H9 (cell line): ENCODE measurements around the gene ATG9B. TPM values are rescaled to one million over a fixed set of nuclear protein-coding genes. Genes with fewer than 3 reads are reported as not detected.

Experiments
- DNase-seq: peaks from one replicate; pipeline ENCODE4 v3.0.0-alpha.2; 2017
- H2AFZ ChIP-seq: one replicate; pipeline ENCODE4 v1.6.1; 2013; ENCODE audit warnings: mild to moderate bottlenecking, low read length, control low read depth, moderate library complexity
- H2AK5ac ChIP-seq: 2 replicates; pipeline ENCODE4 v1.6.1; 2013; ENCODE audit warnings: low read length, control low read depth, mixed read lengths; ENCODE audit not compliant: insufficient read length
- H2BK120ac ChIP-seq: one replicate; pipeline ENCODE4 v1.6.1; 2013; ENCODE audit warnings: low read depth, mild to moderate bottlenecking, low read length, control low read depth, inconsistent platforms; ENCODE audit not compliant: poor library complexity, severe bottlenecking
- H2BK12ac ChIP-seq: 2 replicates; pipeline ENCODE4 v1.6.1; 2013; ENCODE audit warnings: low read length, control low read depth, mixed read lengths, low read depth; ENCODE audit not compliant: insufficient read length
- H2BK15ac ChIP-seq: 2 replicates; pipeline ENCODE4 v1.6.1; 2013; ENCODE audit warnings: low read depth, low read length, control low read depth
- H2BK20ac ChIP-seq: one replicate; pipeline ENCODE4 v1.6.1; 2013; ENCODE audit warnings: low read depth, mild to moderate bottlenecking, low read length, control low read depth, inconsistent platforms; ENCODE audit not compliant: poor library complexity, severe bottlenecking
- H2BK5ac ChIP-seq: 2 replicates; pipeline ENCODE4 v1.6.1; 2013; ENCODE audit warnings: low read length, control low read depth, mixed read lengths; ENCODE audit not compliant: insufficient read length
- H3K14ac ChIP-seq: 2 replicates; pipeline ENCODE4 v1.6.1; 2013; ENCODE audit warnings: low read length, control low read depth; ENCODE audit not compliant: insufficient read depth
- H3K18ac ChIP-seq: 2 replicates; pipeline ENCODE4 v1.6.1; 2013; ENCODE audit warnings: low read depth, mild to moderate bottlenecking, mixed read lengths, low read length, control low read depth; ENCODE audit not compliant: insufficient read length
- H3K23ac ChIP-seq: 2 replicates; pipeline ENCODE4 v1.6.1; 2013; ENCODE audit warnings: low read length, control low read depth, mixed read lengths, low read depth; ENCODE audit not compliant: insufficient read length
- H3K23me2 ChIP-seq: 2 replicates; pipeline ENCODE4 v1.6.1; 2013; ENCODE audit warnings: low read depth, mild to moderate bottlenecking, mixed read lengths, low read length, control low read depth; ENCODE audit not compliant: insufficient read length, poor library complexity, severe bottlenecking
- H3K27ac ChIP-seq: 2 replicates; pipeline ENCODE4 v1.5.1; 2013; ENCODE audit warnings: low read length, control low read depth, mixed read lengths, low read depth; ENCODE audit not compliant: insufficient read length
- H3K27me3 ChIP-seq: 2 replicates; pipeline ENCODE4 v1.6.1; 2013; ENCODE audit warnings: low read length, control low read depth, inconsistent platforms; ENCODE audit not compliant: insufficient read depth
- H3K4ac ChIP-seq: 2 replicates; pipeline ENCODE4 v1.6.1; 2013; ENCODE audit warnings: low read depth, mild to moderate bottlenecking, control low read depth, inconsistent platforms, low read length, moderate library complexity
- H3K4me1 ChIP-seq: 2 replicates; pipeline ENCODE4 v1.6.1; 2013; ENCODE audit warnings: low read length, control low read depth, inconsistent platforms; ENCODE audit not compliant: insufficient read depth
- H3K4me2 ChIP-seq: 2 replicates; pipeline ENCODE4 v1.6.1; 2013; ENCODE audit warnings: low read length, control low read depth, mixed read lengths; ENCODE audit not compliant: insufficient read length, insufficient read depth
- H3K56ac ChIP-seq: 2 replicates; pipeline ENCODE4 v1.6.1; 2013; ENCODE audit warnings: low read depth, mild to moderate bottlenecking, mixed read lengths, low read length, control low read depth; ENCODE audit not compliant: insufficient read length
- H3K79me1 ChIP-seq: 2 replicates; pipeline ENCODE4 v1.6.1; 2013; ENCODE audit warnings: low read depth, mild to moderate bottlenecking, moderate library complexity, low read length, control low read depth, inconsistent platforms; ENCODE audit not compliant: insufficient read depth, poor library complexity, severe bottlenecking
- H3K79me2 ChIP-seq: 2 replicates; pipeline ENCODE4 v1.6.1; 2013; ENCODE audit warnings: low read length, control low read depth, inconsistent platforms; ENCODE audit not compliant: insufficient read depth
- H3K9ac ChIP-seq: 2 replicates; pipeline ENCODE4 v1.6.1; 2013; ENCODE audit warnings: low read length, control low read depth, mixed read lengths; ENCODE audit not compliant: insufficient read length; ENCODE audit errors: extremely low read depth
- H3K9me3 ChIP-seq: one replicate; pipeline ENCODE4 v1.6.1; 2013; ENCODE audit warnings: low read depth, low read length, inconsistent platforms; ENCODE audit not compliant: control insufficient read depth
- H3T11ph ChIP-seq: one replicate; pipeline ENCODE4 v1.6.1; 2013; ENCODE audit warnings: mild to moderate bottlenecking, low read length, control low read depth, inconsistent platforms
- H4K20me1 ChIP-seq: one replicate; pipeline ENCODE4 v1.6.1; 2013; ENCODE audit not compliant: control insufficient read depth, insufficient read length, insufficient read depth
- H4K5ac ChIP-seq: 2 replicates; pipeline ENCODE4 v1.6.1; 2013; ENCODE audit warnings: low read depth, mild to moderate bottlenecking, mixed read lengths, low read length, control low read depth; ENCODE audit not compliant: insufficient read length
- H4K8ac ChIP-seq: replicated peaks from 2 replicates; pipeline ENCODE4 v1.6.1; 2013; ENCODE audit warnings: low read length, control low read depth, mixed read lengths, low read depth; ENCODE audit not compliant: insufficient read length
- H4K91ac ChIP-seq: 2 replicates; pipeline ENCODE4 v1.6.1; 2013; ENCODE audit warnings: low read depth, mild to moderate bottlenecking, moderate library complexity, mixed read lengths, low read length, control low read depth; ENCODE audit not compliant: insufficient read length
- H3K27ac Mint-ChIP-seq, 3 experiments: 2 replicates in 2 of 3; 3 replicates in 1 of 3; pipeline ENCODE4 v1.8.0; 2020 to 2021; ENCODE audit warnings: mixed read lengths in 3 of 3, mild to moderate bottlenecking in 1 of 3, moderate library complexity in 1 of 3
- H3K27me3 Mint-ChIP-seq: 2 replicates; pipeline ENCODE4 v1.8.0; 2021; ENCODE audit warnings: low read depth, mild to moderate bottlenecking, moderate library complexity, mixed read lengths
- H3K36me3 Mint-ChIP-seq, 3 experiments: 2 replicates in 2 of 3; 3 replicates in 1 of 3; pipeline ENCODE4 v1.8.0; 2020 to 2021; ENCODE audit warnings: low read depth in 3 of 3, mixed read lengths in 3 of 3; ENCODE audit not compliant: insufficient read depth in 1 of 3
- H3K4me1 Mint-ChIP-seq, 2 experiments: 2 replicates each; pipeline ENCODE4 v1.8.0; 2020; ENCODE audit warnings: mixed read lengths in 2 of 2
- H3K4me3 Mint-ChIP-seq, 2 experiments: 2 replicates in 1 of 2; 3 replicates in 1 of 2; pipeline ENCODE4 v1.8.0; 2020 to 2021; ENCODE audit warnings: mild to moderate bottlenecking in 2 of 2, mixed read lengths in 2 of 2, moderate library complexity in 1 of 2
- H3K9me3 Mint-ChIP-seq, 2 experiments: 2 replicates in 1 of 2; 3 replicates in 1 of 2; pipeline ENCODE4 v1.8.0; 2020; ENCODE audit warnings: mild to moderate bottlenecking in 2 of 2, mixed read lengths in 2 of 2, moderate library complexity in 1 of 2
- CTCF ChIP-seq: fragments of 200-600 bp; sonication (generic); conservative IDR thresholded peaks from 3 replicates; pipeline ENCODE4 v1.8.0; 2021; ENCODE audit warnings: antibody characterized with exemption, mild to moderate bottlenecking
- WGBS: extraction: QIAGEN DNeasy Blood & Tissue Kit; methylation state at CpG from one replicate; pipeline ENCODE4 v1.1.7; 2013; ENCODE audit warnings: missing lambda C conversion rate, low lambda C conversion rate, mixed read lengths; ENCODE audit not compliant: insufficient read length; ENCODE audit errors: extremely low coverage; 5-methylcytosine and 5-hydroxymethylcytosine counted together
- total RNA-seq: library from RNA; stranded (reverse); gene quantifications from 2 replicates; pipeline ENCODE4 v1.2.1, GENCODE V29; 2021

ATG9B gene
- total RNA-seq, 1 experiment from 2014 or later = 1.5 TPM

- Histone ChIP-seq H3K9me3 (no peaks in the 10 kb centered on the region), H2BK15ac (no peak overlapping the region), H3K4ac (no peak overlapping the region), H3K79me2 (no peaks in the 10 kb centered on the region), H2BK12ac (no peak overlapping the region), H3K56ac (no peak overlapping the region), H2BK120ac (no peak overlapping the region), H3K4me1 (peaks cover 6% of the 10 kb centered on the region; the same call in 1 of the 2 replicates), H2BK5ac (no peak overlapping the region), H4K8ac (no peak overlapping the region), H3K27me3 (peaks cover 6% of the 10 kb centered on the region; the same call in 1 of the 2 replicates), H4K20me1 (no peaks in the 10 kb centered on the region), H4K91ac (no peak overlapping the region), H3K23me2 (peaks cover 6% of the 10 kb centered on the region), H2AK5ac (no peak overlapping the region), H3T11ph (no peak overlapping the region), H3K23ac (no peak overlapping the region), H4K5ac (no peak overlapping the region), H2AFZ (no peak overlapping the region), H3K18ac (no peak overlapping the region), H3K27ac (no peak overlapping the region), H3K4me2 (peak overlapping the region; percentile 17), H3K79me1 (no peaks in the 10 kb centered on the region), H2BK20ac (no peak overlapping the region), H3K9ac (no peak overlapping the region), H3K14ac (no peak overlapping the region)
- peak overlapping the region; percentile 55 to 79 for H3K4me3 Mint-ChIP-seq
- peak; percentile 92 for DNase-seq
- WGBS = no CpG with 5 or more reads among the region's 34 CpGs
- H3K36me3 Mint-ChIP-seq = peaks cover 2 to 6% (median 6%) of the 10 kb centered on the region in 3 experiments; a peak in 6 of 7 replicates
- peaks cover 20 to 47% of the 10 kb centered on the region in 2 experiments for H3K4me1 Mint-ChIP-seq
- peak; percentile 98 for TF ChIP-seq CTCF
- peaks cover 75% of the 10 kb centered on the region for H3K27me3 Mint-ChIP-seq
- peaks cover 0 to 9% of the 10 kb centered on the region in 2 experiments; a peak in 2 of 5 replicates for H3K9me3 Mint-ChIP-seq
- 0 out of 7 replicates have a peak overlapping the region, but pooled peaks of 1 of the 3 experiments have one; percentile 49 for H3K27ac Mint-ChIP-seq
Observed at GRCh38 chr7:151017953-151018420, 6.3 kb downstream of the ATG9B start.
